HG03196 (cell line): ENCODE data around the gene AGAP1.

ENCODE experiments used
- ATAC-seq: cut with Tn5 transposase; IDR thresholded peaks from one replicate; pipeline ENCODE4 v1.9.1; 2021; ENCODE audit not compliant: unreplicated experiment

Gene AGAP1

DNA sequence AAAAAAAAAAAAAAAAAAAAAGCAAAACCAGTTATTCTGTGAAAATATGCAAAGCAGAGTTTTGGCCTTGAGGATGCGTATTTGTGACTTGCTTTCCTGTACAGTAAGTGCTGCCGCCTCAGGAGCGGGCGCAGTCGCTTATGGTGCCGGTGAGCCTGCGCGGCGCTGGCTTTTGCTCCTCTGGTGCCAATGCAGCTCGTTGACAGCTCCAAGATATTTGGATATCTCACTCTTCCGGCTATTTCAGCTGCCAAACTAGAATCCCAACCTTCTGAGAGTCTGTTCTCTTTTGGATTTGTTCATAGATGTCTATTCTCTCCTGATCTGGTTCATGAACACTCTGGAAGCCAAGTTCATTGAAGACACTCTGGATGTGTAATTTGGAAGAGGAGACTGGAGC is 184.1 kb downstream of the AGAP1 start:
- ATAC-seq, result no peak

DNA sequence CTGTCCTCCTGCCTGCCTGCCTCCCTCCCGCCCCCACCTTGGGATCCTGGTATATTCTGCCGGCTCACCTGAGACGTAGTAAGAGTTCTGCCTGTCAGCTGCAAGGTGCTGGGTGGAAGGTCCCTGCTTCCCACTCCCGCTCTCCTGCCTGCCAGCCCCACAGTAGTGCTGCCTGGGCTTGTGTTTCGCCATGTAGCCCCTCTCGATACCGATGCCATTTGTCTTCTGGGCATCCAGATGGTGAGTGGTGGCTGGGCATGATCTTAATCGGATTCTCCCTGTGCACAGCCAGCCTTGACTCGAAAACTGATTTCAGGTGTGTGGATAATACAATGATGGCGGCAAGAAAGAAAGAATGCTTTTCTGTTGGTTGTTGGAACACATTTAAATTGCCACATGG is 184.9 kb downstream of the AGAP1 start:
- ATAC-seq, result no peak

DNA sequence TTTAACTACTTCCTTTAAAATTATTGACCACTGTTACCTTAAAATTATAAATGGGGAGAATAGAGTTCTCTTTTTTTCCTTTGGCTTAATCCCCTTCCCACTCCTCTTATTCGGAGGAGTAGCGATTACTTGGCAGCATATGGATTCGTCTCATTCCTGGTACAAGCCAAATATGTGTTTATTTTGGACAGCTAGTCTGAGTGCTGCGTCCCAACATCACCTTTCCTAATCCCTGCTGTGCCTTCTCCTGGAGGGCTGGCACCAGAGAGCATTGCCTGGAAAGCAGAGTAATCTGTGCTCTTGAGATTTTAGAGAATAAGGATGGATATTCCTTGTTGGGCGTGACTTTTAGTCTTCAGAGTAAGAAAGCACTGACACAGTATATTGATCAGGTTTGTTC is 185.6 kb downstream of the AGAP1 start:
- no peak for ATAC-seq

DNA sequence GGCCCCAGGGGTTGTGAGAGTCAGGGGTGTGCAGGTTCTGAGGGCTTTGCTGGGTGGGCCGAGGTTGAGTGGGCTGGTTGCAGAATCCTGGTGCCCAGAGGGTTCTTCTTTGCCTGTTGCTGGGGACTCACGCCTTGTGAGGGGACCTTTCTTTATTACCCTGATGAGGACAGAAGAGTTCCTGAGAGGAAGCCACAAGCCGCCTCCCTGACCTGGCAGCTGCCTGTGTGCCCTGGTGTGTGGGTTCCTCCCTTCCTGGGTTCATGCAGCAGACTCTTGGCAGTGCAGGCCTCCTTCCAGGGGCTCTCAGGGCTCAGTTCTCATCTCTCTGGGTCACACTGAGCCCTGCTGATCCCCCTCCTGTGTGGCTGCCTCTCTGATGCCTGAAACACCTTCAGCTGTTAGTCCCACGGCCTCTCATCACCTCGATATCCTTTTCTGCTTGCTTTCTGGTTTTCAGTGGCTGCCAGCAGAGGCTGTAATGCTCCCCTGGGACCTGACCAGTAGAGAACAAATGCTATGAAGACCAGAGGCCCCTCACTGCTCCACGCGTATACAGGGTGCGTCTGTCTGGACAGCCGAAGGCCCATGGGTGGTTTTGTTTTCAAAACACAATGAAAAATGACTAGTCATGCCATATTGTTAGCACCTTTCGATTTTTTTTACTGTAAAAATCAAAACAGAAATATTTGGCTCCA is 191.3 kb downstream of the AGAP1 start:
- no peak for ATAC-seq

DNA sequence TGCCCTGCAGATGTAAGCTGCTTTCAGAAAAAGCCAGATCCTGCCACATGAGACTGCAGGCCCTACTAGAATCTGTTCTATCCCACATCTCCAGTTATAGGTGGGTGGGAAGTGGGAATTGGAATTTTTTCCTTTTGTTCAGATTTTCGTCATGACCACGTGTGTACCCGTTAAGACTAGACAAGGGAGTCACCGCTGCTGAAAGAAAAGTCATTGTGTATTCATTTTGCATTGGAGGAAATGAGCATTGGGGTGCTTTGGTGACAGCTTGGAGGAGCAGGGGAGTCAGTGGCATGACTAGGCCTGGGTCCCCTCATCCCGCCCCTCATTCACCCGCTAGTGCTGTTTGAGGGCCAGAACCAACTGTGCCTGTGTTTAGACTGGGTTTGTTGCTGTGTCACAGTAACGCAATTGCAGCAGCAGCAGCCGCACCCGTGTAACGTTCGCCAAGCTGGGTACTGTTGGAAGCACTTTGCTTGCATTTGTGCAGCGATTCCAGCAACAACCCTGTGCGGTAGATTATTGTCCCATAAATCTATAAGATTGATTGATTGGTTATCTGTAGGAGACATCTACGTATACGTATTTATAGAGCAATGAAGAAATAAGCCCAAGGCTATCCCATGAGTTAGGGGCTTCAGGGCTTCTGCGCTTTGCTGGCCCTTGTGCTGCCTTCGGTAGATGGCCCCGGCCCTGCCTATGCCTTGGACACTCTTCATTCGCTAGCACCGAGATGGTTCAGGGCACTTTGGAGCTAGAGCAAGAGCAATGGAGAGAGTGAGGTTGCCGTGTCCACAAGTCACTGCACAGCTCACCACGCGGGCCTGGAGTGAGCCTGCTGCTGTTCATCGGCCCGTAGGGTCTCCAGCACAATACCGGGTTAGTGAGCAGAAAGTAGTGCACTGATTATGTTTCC is 194.9 kb downstream of the AGAP1 start:
- no peak for ATAC-seq

DNA sequence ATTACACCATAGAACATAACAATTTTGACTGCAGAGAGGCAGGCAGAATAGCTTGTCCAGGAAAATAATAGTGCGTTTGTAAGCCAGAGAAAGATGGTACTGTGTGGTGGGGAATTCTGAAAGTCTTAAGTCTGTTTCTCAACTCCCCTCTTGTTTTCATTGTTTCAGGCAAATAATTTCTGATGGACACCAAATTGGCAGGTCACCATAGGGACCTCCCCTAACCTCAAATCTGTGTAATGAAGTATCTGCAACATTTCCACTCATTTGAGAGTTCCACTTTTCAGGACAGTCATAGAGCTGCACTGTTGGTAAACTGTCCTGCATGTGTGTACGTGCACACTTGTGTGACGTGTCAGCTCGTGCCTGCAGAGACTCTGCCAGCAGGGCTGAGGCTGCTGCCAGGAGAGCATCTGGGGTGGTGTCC is 195.6 kb downstream of the AGAP1 start:
- ATAC-seq, result no peak

DNA sequence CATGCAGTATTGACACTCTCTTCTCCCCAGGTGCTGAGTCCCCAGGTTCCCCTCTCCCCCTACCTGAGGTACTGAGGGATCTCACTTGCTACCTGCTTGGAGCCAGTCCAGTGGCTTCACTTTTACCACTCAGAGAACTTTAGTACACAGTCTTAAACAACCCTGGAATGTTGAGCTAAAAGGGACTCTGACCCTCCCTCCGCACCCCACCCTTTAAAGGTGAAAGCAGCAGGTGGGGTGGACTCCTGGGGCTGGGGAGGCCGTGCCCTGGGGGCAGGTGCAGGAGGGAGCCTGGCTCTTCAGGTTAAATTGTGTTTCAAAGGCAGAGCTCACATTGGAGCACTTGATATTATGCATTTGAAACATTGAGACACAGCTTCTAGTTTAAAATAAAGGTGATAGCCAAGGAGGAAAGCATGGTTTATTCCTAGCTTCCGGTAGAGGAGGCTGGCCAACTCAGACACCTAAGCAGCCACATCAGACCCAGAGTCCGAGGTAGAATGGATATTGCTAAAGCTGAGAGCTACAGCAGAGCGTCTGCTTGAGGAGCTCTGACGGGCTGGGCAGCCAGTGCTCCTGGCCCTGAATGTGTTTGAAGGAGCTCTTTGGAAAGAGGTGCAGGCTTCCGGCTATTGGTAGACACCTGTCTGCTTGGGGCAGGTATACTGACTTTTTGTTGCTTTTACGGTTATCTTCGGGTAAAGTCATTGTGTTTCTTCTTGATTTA is 196.4 kb downstream of the AGAP1 start:
- ATAC-seq, result no peak

DNA sequence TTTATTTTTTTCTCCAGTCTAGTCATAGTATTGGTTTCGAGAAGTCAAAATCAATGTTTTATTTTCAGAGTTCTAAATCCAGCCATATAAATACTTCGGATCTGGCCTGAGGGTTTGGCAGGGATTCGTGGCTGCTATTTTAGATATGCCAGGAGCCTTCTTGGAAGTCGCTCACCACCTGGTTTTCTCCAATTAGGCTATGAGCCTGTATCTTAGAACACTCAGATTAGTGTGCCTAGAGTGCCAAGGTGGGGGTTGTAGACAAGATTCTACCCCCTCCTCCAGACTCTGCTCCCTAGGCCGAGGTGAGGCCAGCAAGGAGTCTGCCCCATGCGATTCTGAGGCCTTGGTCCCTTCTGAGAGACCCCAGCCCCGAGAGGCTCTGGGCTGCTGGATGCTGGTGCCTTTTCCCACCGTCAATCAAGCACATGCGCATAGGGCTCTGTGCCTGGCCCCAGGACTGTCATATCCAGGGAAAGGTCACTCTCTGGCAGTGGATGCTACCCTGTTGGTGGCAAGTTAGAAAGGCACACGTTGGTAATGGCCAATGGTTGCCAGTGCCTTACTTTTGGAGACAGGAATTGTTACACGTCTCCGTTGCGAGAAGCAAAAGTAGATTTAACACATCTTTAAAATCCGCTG is 197.1 kb downstream of the AGAP1 start:
- ATAC-seq, result no peak

DNA sequence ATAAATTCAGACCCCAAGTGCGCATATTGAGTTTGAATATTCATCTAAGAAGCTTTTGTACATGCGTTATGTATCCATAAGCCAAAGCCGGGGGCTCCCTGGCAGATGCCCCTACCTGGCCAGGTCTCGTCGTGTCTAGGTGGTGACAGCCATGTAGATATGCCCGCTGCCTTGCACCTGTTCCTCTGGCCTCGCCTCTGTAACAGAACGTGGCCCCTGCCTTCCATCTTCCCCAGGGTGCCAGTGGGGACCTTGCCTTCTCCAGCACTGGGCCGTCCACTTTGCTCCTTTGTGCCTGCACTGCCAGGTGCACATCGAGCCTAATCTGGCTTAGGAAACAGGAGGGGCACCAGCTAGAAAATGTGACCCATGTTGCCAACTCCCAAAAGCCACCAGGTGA is 198.2 kb downstream of the AGAP1 start:
- no peak for ATAC-seq

DNA sequence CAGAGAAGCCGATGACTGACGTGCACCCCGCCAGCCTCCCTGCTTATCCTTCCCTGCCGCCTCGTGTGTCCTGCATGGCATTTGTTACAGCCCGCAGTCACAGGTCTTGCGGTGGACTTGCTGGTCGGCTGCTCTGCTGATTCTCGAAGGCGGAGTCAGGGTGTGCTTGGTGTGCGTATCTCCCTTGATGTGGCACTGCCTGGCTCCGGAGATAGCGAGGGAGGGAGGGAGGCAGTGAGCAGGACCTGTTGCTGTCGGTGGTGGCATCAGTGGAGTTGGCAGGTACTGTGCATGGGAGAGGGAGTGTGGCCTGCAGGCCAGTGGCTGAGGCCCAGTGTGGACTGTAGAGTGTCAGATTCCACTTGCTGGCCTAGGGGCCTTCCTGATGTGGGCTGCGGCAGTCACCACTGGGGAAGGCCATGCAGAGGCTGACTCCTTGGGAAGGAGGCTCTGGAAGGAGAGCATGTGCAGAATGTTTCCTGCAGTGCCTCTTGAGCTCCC is 198.9 kb downstream of the AGAP1 start:
- no peak for ATAC-seq

DNA sequence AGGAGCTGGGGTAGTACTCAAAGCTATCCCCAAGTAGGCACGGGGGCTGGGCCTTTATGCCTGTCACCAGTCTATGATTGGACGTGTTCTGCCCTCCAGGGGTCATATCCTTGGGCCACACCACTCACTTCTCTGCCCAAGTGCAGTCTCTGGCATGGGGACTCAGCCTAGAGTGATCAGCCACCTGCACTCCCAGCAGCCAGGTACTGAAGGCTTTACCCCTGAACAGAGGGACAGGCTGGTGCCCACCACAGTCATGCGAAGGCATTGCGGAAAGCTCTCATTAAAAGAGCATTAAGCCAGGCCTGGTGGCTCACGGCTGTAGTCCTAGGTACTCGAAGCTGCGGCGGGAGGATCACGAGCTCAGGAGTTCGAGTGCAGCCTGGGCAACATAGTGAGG is 199.4 kb downstream of the AGAP1 start:
- ATAC-seq, result no peak

DNA sequence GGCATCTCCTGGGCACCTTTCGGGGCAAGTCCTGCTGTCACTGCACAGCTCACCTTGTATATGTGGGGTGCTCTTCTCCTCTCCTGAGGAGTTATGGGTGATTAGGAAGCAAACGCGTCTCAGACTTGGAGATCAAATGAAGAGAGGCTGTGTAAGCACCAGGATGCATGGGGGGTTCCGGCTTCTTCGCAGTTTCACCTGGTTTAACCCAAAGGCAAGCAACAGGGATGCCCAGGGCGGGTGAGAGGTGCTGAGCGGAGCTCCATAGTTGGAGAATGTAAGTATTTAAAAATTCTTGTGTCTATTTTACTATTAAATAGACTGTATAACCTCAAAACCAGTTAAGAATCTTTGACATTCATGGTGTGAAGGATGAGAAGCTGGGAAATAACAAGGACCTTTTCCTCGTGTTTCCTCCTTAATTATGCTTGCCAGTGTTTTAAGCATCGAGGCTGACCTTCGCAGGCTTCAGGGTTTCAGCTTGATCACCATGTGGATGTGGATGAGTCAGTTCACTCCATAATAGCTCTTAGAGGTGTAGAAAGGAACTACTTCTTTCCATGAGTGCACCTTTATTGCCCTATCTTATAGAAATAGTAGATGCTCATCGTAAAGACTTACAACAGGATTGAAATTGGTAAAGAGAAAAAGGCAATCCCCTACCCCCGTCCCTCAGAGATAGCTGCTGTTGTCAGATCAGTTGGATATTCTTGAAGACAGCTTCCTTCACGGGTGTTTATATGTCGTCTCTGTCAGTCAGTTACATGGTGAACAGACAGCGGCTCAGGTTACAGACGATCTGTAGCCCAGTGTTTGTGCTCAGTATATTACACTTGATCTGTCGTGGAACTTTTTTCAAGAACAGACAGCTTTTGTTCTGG is 201.1 kb downstream of the AGAP1 start:
- ATAC-seq, result no peak

DNA sequence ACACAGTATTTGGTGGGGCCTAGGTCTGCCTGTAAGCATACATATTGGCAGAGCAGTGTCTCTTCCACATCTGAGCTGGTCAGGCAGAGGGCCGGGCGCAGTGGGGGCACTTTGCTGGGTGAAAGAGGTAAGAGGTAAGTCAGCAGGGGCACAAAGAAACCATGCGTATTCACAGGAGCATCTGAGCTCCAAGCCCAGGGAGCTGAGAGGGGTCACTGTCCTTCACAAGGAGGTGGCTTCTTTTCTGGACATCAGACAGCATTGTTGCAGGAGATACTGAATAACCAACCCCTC is 201.7 kb downstream of the AGAP1 start:
- no peak for ATAC-seq

DNA sequence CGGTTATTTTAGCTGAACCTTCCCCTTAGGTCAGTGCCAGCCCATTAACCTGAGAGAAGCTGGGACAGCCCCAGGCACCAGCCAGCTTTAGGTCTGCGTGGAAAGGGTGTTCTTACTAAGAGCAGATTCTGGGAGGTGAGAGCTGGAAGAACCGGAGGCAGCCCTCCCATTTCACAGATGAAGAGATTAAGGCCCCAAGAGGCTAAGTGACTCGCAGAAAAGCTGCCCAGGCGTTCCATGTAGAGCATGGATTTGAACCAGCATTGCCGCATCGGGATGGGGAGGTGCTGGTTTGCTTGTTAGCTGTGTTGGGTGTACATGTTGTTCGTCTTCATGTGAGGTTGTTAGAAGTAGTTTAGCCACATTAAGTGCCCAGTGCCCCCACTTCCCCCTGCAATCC is 203.2 kb downstream of the AGAP1 start:
- no peak for ATAC-seq

DNA sequence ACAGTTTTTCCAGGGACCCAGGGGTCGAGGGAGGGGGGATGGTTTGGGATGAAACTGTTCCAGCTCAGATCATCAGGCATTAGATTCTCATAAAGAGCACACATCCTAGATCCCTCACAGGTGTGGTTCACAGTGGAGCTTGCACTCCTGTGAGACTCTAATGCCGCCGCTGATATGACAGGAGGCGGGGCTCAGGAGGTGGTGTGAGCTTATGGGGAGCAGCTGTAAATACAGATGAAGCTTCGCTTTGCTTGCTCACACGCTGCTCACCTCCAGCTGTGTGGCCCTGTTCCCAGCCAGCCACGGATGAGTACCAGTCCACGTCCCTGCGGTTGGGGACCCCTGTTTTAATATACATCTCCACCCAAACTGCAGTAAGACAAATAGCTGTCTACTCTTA is 204.2 kb downstream of the AGAP1 start:
- no peak for ATAC-seq

DNA sequence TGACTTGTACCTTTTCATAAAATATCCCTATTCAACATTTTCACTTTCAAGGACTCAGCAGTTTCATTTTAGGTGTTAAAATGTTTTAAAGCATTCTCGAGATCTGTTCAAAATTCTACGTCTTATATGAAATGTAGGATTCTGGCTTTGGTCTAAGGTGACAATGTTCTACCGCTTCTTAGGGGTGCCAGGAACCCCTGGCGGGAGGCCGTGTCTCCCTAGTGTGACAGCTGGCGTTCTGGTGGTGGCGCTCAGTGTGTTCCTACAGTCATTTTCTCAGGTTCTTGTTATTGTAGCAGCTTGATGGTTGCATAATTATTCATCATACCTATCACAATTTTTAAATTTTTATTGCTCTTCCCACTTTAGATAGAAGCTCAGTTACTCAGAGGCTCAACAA is 204.6 kb downstream of the AGAP1 start:
- no peak for ATAC-seq

DNA sequence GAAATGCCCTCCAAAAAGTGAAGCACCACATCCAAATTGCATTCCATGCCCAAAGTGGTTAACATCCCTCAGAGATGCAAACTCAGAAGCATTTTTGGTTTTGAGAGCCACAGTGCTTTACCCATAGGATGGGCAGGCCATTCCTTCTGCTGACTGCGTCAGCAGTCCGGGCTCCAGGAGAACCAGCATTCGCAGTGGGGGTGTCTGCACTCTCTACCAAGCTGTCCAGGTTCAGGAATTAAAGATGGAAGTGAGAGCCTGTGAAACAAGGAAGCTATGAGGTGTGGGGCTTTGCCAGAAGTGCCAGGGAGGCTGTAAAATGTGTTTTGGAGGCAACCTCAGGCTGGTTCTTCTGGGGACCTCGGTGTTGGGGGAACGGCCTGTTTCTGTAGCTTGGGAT is 205.7 kb downstream of the AGAP1 start:
- no peak for ATAC-seq

DNA sequence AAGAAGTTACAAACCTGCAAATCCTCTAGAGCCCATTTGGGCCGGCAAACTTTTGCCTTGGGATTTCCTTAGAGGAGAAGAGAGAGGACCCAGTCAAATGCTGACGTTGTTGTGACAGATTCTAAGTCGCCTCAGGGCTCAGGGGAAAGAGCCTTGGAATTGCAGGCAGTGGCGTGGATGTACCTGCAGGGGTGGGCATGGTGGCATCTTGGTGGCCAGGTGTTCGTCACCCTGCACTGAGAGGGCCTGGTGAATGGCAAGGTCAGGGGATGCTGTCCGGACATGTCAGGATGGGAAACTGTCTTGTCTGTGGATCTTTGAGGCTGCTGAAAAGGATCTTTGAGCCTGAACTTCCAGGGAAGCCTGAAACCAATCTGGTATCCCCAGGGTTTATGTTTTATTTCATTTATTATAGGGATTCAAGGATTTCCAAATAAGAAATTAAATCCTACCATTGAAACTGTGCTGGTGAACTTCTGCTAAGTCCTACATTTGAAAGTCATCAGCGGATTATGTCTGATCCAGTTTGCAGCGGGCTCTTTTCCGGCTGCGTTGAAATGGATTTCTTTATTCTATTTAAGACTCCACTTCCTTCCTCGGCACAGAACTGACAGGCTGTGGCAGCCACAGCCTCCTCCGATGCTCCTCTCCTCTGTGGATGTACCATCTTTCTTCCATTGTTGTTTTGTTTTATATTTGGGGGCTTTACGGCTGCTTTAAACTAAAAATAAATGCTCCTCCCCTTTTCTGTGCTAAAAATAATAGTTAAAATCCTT is 207.6 kb downstream of the AGAP1 start:
- ATAC-seq, result no peak

DNA sequence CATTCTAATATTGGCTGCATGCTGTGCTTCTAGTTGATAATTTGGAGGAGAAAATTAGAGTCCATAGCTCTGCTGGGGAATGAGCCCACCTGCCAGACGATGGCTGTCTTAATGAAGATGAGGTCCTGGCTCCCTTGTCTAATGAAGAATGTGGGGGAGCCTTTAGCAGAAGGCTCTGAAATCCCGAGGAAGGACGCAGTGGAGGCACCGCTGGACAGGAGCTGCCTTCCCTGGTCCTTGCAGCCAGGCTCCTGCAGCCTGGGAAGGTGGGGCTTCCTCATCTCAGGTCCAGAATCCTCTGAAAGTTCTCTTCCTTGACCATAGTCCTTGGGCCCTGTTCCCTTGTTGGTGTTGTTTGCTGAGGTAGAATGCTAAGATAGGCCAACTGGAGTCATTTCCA is 208.3 kb downstream of the AGAP1 start:
- ATAC-seq, result no peak
